HG03025 (cell line): ENCODE results near the gene RPL38.

Experiments used
- ATAC-seq: cut with Tn5 transposase; IDR thresholded peaks from one replicate; pipeline ENCODE4 v1.9.1; 2021; ENCODE audit warnings: mild to moderate bottlenecking, moderate library complexity; ENCODE audit not compliant: unreplicated experiment, low FRiP score

Gene RPL38

GRCh38 chr17:74206332-74206818 is 2.9 kb downstream of the RPL38 start:
- ATAC-seq: no peak

GRCh38 chr17:74210191-74211140 is 7.0 kb downstream of the RPL38 start:
- no peak for ATAC-seq

- no peak for ATAC-seq
These were observed 7.8 kb downstream of the RPL38 start for GRCh38 chr17:74211141-74211911.

- no peak for ATAC-seq
These were observed 8.4 kb downstream of the RPL38 start for GRCh38 chr17:74211912-74212208.

GRCh38 chr17:74212209-74212912 is 8.9 kb downstream of the RPL38 start:
- peak; percentile 4 for ATAC-seq

- ATAC-seq: peak; percentile 58
These were observed 9.7 kb downstream of the RPL38 start, which contains the start of gene TTYH2 for GRCh38 chr17:74212913-74213791. Gene TTYH2, plus strand, starts transcription at chr17:74213571. Its CDS starts 17 bp downstream, at chr17:74213588.

GRCh38 chr17:74213861-74214391 is 10.4 kb downstream of the RPL38 start:
- ATAC-seq: no peak

- no peak for ATAC-seq
These were observed 11.2 kb downstream of the RPL38 start for GRCh38 chr17:74214484-74215341.

GRCh38 chr17:74215342-74215727 is 11.9 kb downstream of the RPL38 start:
- ATAC-seq: no peak

GRCh38 chr17:74216505-74216904 is 13.0 kb downstream of the RPL38 start:
- ATAC-seq: no peak

GRCh38 chr17:74217037-74217730 is 13.7 kb downstream of the RPL38 start:
- ATAC-seq: no peak

GRCh38 chr17:74217888-74218287 is 14.4 kb downstream of the RPL38 start:
- no peak for ATAC-seq

GRCh38 chr17:74218436-74218835 is 15.0 kb downstream of the RPL38 start:
- no peak for ATAC-seq

- ATAC-seq: no peak
These were observed 16.2 kb downstream of the RPL38 start for GRCh38 chr17:74219576-74220133.

- no peak for ATAC-seq
These were observed 16.7 kb downstream of the RPL38 start for GRCh38 chr17:74220219-74220618.

GRCh38 chr17:74220946-74221818 is 17.7 kb downstream of the RPL38 start:
- ATAC-seq: no peak

- ATAC-seq: no peak
These were observed 18.9 kb downstream of the RPL38 start for GRCh38 chr17:74222399-74222798.
